GM18873 (cell line): ENCODE results near the gene PKD2L1.

ENCODE experiments used
- ATAC-seq: cut with Tn5 transposase; IDR thresholded peaks from one replicate; pipeline ENCODE4 v1.9.1; 2021; ENCODE audit warnings: mild to moderate bottlenecking, moderate library complexity, moderate number of reproducible peaks; ENCODE audit not compliant: unreplicated experiment, low FRiP score

Gene PKD2L1

DNA sequence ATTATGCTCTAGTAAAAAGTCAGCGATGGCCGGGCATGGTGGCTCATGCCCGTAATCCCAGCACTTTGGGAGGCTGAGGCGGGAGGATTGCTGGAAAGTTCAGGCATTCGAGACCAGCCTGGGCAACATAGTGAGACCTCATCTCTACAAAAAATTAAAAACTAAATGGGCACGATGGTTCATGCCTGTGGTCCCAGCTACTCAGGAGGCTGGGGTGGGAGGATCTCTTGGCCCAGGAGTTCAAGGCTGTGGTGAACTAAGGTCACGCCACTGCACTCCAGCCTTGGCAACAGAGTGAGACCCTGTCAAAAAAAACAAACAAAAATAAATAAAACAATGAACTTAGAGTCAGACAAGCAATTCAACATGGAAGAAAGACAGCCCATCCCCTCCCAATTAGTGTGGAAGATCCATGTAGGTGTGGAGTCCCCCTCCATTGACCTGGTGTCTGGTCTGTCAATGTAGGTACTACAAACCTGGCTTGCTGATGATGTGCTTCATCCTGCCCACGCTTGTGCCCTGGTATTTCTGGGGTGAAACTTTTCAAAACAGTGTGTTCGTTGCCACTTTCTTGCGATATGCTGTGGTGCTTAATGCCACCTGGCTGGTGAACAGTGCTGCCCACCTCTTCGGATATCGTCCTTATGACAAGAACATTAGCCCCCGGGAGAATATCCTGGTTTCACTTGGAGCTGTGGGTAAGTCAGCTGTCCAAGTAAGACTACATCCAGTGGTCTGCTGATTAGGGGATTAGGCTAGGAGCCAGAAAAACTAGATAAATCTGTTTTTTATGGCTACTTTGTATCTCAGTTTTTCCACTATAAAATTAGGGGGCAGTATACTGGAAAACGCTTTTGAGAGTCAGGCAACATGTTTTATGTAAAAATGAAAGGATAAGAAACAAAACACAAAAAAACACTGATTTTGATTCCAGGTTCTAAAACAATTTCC is 26.3 kb upstream of the PKD2L1 start:
- ATAC-seq: no peak

DNA sequence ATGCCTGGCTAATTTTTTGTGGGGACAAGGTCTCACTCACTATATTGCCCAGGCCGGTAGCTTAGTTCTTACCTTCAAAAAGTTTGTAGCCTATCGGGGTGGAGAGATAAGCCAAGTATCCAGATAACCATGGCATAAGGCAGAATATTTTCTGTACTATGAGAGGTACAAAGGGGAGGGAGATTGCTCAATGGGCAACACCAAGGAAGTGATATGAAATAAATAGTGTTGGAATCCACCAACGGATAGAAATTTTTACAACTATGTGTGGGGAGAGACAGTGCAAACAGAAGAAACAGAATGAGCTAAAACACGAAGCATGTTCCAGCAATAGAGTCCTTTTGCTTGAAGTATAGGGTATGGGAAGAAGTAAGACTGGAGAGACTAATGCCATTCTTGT is 25.1 kb upstream of the PKD2L1 start:
- ATAC-seq: no peak

- no peak for ATAC-seq
These were observed 23.9 kb upstream of the PKD2L1 start for GRCh38 chr10:100353770-100354485.

DNA sequence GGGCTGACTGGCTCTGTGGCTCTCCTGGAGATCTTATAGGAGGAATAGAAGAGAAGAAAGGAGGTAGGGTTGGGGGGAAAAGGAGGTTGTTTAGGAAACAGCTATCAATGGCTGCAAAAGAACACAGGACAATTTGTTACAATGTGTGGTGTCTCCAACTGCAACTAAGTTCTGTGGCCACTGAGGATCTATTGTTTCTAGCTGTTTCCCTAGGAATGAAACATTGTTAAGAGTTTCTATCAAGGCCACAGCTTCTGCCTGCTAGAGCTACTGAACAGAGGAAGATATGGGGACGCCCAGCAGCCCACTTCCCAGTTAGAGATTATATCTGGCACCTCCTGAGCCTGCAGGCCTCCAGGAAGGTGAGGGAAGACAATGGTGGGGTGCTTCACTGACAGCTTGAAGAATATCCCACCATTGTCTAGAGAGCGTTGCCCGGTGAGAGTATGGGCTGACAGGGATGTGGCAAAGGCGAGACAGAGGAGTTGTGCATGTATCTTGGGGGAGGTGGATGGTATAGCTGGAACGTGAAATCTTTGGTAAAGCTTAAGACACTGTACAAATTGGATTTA is 21.0 kb upstream of the PKD2L1 start:
- no peak for ATAC-seq

DNA sequence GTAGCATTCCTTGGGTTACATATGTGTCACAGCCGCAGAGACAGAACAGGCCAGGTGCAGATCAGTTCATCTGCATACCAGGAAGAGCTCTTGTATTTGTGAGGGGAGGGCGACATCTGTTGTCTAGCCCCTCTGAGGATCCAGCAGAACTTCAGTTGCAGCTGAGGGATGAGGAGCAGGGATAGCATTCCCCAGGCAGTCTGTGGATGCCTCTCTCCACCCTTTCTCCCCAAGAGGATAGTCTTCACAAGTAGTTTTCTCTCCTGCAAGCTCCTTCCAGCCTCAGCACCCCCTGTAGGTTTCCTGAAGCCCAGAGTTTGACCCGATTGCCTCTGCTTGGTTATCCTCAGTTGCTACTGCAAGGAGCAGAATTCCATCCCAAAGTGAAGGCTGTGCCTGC is 19.6 kb upstream of the PKD2L1 start:
- no peak for ATAC-seq

GRCh38 chr10:100349087-100349486 is 19.1 kb upstream of the PKD2L1 start:
- ATAC-seq: no peak

- ATAC-seq: no peak
These were observed 18.4 kb upstream of the PKD2L1 start for GRCh38 chr10:100348389-100348927.

- no peak for ATAC-seq
These were observed 17.7 kb upstream of the PKD2L1 start for GRCh38 chr10:100347568-100348195.

DNA sequence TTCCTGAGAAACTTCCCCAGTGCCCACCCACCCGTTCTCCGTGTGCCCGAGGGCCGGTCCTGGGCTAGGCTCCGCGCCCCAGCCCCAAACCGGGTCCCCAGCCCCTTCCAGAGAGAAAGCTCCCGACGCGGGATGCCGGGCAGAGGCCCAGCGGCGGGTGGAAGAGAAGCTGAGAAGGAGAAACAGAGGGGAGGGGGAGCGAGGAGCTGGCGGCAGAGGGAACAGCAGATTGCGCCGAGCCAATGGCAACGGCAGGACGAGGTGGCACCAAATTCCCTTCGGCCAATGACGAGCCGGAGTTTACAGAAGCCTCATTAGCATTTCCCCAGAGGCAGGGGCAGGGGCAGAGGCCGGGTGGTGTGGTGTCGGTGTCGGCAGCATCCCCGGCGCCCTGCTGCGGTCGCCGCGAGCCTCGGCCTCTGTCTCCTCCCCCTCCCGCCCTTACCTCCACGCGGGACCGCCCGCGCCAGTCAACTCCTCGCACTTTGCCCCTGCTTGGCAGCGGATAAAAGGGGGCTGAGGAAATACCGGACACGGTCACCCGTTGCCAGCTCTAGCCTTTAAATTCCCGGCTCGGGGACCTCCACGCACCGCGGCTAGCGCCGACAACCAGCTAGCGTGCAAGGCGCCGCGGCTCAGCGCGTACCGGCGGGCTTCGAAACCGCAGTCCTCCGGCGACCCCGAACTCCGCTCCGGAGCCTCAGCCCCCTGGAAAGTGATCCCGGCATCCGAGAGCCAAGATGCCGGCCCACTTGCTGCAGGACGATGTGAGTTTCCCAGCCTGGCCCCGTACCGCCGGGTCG is 16.9 kb upstream of the PKD2L1 start, which contains the start of gene SCD:
Gene SCD, plus strand, starts transcription at position 469 of the 803 bp plus-strand sequence. Its CDS starts 272 bp downstream, at position 741.
- ATAC-seq: peak; percentile 85

- ATAC-seq: peak; percentile 36
These were observed 16.3 kb upstream of the PKD2L1 start for GRCh38 chr10:100346351-100346764.

DNA sequence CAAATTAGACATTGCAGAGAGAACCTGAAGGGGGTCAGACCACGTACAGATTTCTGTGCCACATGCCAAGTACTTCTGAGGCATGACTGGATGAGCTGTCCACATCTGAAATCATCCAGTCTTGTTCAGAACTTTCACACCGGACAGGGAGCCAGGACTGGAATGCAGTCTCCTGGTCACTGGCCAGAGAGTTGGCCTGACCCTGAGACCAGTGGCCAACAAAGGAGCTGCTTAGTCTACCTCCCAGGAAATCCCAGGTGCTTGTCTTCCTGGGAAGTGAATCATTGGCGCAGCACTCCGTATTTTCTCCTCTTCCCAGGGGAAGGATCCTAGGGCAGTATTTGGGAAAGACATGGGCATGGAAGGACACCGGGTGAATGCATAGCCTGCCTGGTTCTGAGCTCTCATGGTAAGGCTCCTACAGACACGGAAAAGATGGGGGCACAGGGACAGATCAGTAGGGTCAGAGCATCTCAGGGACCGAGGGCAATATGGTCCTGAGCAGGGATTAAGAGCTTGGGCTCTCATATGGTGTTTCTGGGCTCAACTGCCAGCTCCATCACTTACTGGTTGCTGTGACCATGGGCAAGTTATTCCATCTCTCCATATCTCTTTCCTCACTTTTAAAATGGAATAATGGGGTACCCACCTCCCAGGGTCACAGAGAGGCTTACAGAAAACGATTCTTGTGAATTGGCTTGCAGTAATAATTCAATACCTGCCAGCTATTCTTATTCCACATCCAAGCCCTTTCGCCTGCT is 15.7 kb upstream of the PKD2L1 start:
- ATAC-seq: no peak

- ATAC-seq: no peak
These were observed 14.3 kb upstream of the PKD2L1 start for GRCh38 chr10:100344241-100344788.

- ATAC-seq: no peak
These were observed 12.6 kb upstream of the PKD2L1 start for GRCh38 chr10:100342627-100342972.

DNA sequence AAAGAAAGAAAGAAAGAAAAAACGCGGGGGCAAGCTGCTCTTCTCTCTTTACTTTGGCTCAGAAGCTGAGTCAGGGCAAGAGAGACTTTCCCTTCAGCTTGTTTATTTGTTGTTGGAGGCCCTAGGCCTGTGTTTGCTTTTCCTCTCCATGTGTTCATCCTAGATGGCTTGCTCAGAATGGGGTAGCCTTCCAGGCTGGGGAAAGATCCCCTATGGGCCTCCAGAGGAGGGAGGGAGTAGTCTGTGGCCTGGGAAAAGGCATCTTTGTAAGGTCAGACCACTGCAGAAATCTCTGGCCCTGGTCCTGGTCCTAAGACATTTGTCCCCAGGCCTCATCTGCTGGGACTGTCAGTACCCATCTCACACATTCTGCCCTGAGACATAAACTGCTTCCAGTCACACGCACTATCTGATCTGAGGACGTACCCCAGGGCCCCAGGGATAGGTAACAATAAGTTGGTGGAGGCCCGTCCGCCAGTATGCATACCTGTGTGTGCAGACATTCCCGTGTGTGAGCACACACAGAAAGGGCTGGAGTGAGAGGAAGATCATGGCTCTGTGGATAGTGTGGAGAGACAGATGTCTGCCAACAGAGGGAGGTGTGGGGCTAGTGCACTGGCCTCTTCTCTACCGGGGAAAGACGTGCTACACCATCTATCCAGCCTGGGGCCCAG is 12.1 kb upstream of the PKD2L1 start:
- no peak for ATAC-seq

DNA sequence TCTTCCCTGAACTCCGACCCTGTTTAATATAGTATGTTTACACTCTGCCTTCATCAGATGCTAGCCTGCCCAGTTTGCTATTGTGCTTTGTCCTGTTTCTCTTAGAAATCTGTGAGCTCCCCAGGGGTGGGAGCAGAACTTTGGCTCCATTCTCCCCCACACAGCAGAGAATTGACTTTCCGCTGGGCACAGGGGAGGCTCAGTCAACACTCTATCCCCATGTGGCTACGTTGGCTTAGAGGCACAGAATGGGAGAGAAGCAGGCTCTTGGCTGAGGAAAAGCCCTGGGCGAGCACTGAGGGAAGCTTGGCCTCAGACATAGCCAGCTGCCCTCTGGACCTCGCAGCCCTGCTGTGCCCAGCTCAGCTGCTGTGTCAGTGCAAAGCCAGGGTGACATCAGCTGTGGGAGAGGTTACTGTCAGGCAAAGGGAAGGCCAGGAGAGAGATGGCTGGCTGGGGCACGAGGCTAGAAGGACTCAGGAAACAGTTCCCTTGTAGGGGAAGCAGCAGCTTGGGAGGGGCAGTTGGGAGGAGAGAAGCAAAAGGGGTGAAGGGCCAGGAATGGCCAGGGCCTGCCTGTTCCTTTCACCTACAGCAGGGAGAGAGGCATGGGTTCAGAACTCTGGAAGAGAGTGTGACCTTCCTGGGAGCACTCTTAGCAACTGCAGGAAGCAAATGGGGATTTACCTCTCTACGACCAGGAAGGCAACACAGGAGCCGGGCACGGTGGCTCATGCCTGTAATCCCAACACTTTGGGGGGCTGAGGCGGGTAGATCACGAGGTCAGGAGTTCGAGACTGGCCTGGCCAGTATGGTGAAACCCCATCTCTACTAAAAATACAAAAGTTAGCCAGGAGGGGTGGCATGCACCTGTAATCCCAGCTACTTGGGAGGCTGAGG is 11.2 kb upstream of the PKD2L1 start:
- ATAC-seq: no peak

- no peak for ATAC-seq
These were observed 9.2 kb upstream of the PKD2L1 start for GRCh38 chr10:100339236-100339635.

DNA sequence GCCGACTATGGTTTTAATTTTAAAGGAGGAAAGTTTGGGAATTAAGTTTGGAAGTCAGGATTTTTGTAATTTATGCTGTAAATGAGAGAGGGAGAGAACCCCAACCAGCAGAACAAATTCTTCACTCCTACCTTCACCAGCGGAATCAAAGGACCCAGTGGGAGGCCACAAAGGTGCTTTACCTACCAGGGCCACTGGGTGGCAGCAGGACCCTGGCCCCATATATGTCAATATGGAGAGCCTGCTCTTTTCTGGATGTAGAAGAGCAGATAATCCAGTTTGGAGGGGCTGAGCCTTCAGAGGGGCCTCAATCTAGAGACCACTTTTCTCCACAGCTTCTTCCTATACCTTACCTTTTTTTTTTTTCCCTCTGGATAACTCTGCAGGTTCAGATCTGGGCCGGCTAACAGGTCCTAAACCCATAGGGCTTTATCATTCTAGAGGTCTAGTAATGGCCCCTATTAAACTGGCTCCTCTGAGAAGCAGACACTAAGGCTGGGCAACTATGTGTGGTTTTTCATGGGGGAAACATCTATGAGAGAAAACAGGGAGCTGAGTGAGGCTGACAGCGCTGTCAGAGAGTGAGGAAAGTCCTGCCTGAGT is 8.5 kb upstream of the PKD2L1 start:
- ATAC-seq: no peak
